ENCODE results near the gene ADAMTS7. TPM values are rescaled to one million over a fixed set of nuclear protein-coding genes. Genes with fewer than 3 reads are reported as not detected.
"Not testable (repeated sequence)": the region's sequence is repeated elsewhere in the genome, so short reads cannot be mapped to it uniquely, and the experiment has no call there.

The ADAMTS7 gene
- total RNA-seq, 1 donor from 2014 or later = 27.4 TPM

DNA sequence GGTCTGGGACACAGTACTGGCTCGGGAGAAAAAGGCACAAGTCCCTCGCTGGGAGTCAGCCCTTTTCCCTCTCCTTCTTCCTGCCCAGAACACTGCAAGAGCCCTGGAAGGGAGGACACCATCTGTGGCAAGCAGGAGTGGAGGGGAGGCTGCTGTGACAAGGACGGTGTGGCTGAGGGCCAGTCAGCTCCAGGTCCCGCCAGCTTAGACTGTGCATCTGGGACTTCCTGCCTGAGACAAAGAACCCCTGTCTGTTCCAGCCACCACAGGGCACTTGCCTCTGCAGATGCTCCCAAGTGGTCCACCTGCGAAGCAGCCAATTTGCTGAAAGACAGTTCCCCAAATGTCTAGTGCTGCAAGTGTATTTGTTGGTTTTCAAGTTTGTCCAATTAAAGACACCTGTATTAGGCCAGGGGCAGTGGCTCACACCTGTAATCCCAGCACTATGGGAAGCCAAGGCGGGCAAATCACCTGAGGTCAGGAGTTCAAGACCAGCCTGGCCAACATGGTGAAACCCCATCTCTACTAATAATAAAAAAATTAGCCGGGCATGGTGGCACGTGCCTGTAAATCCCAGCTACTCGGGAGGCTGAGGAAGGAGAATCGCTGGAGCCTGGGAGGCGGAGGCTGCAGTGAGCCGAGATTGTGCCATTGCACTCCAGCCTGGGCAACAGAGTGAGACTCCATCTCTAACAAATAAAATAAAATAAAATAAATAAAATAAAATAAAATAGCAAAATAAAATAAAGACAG is 41.6 kb downstream of the ADAMTS7 start:
- not testable (repeated sequence) for H3K27me3 ChIP-seq (ENCODE audit: control insufficient read depth, insufficient read depth, low read length); H3K4me3 ChIP-seq (ENCODE audit: low read depth, low read length); DNase-seq (ENCODE audit: low read depth); H3K36me3 ChIP-seq (ENCODE audit: control insufficient read depth, insufficient read depth, low read length)

DNA sequence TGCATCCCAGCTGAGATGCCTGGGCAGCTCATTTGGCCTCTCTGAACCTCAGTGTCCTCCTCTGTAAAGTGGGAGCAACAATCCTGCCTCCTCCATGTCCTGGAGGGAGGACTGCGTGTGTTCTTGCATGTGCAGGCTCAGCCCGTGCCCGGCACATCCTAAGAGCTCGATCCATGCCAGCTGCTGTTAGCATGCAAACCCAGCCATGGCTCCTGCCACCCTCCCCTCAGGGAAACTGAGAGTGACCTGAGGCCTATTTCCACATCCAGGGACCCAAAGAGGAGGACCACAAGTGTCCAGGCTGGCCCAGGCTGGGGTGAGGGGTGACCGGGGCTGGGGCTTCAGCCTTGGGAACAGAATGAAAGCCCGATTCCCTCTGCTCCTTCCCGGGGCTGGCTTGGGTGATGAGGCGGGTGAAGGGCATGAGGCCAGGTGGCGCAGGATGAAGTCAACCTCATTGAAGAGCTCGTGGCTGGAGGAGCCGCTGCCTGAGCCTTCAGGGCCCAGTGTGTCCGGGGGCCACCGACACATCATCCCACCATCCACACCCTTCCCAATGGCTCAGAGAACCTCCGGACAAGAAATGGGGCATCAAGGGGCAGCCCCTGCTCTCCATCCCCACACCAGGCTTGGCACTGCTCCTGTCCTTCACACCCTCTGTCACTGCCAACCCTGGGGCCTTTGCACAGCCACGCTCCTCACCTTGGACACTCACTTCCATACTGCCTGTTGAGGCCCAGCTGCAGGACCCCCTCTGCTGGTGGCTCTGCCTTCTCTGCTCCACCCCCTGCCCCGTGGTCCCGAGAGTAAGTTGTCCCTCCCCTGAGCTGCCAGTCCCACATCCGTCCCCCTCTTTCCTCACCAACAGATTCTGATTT is 42.5 kb downstream of the ADAMTS7 start:
- Histone ChIP-seq H3K4me3 (ENCODE audit: low read depth, low read length) (no peak overlapping the region), H3K36me3 (ENCODE audit: control insufficient read depth, insufficient read depth, low read length) (no peaks in the 10 kb centered on the region), H3K27me3 (ENCODE audit: control insufficient read depth, insufficient read depth, low read length) (no peaks in the 10 kb centered on the region)
- TF ChIP-seq, protein P1, sequence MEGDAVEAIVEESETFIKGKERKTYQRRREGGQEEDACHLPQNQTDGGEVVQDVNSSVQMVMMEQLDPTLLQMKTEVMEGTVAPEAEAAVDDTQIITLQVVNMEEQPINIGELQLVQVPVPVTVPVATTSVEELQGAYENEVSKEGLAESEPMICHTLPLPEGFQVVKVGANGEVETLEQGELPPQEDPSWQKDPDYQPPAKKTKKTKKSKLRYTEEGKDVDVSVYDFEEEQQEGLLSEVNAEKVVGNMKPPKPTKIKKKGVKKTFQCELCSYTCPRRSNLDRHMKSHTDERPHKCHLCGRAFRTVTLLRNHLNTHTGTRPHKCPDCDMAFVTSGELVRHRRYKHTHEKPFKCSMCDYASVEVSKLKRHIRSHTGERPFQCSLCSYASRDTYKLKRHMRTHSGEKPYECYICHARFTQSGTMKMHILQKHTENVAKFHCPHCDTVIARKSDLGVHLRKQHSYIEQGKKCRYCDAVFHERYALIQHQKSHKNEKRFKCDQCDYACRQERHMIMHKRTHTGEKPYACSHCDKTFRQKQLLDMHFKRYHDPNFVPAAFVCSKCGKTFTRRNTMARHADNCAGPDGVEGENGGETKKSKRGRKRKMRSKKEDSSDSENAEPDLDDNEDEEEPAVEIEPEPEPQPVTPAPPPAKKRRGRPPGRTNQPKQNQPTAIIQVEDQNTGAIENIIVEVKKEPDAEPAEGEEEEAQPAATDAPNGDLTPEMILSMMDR (IDR thresholded peaks at IDR 0.05; ENCODE audit: insufficient read depth, low read length, poor library complexity, severe bottlenecking) = no peak
- no peak for DNase-seq (ENCODE audit: low read depth)

- Histone ChIP-seq H3K27me3 (ENCODE audit: control insufficient read depth, insufficient read depth, low read length) (no peaks in the 10 kb centered on the region), H3K36me3 (ENCODE audit: control insufficient read depth, insufficient read depth, low read length) (no peaks in the 10 kb centered on the region), H3K4me3 (ENCODE audit: low read depth, low read length) (no peak overlapping the region)
- TF ChIP-seq, protein P1 (IDR thresholded peaks at IDR 0.05; ENCODE audit: insufficient read depth, low read length, poor library complexity, severe bottlenecking) = no peak
- DNase-seq (ENCODE audit: low read depth) = no peak
These were observed 43.2 kb downstream of the ADAMTS7 start for GRCh38 chr15:78768096-78768495.

DNA sequence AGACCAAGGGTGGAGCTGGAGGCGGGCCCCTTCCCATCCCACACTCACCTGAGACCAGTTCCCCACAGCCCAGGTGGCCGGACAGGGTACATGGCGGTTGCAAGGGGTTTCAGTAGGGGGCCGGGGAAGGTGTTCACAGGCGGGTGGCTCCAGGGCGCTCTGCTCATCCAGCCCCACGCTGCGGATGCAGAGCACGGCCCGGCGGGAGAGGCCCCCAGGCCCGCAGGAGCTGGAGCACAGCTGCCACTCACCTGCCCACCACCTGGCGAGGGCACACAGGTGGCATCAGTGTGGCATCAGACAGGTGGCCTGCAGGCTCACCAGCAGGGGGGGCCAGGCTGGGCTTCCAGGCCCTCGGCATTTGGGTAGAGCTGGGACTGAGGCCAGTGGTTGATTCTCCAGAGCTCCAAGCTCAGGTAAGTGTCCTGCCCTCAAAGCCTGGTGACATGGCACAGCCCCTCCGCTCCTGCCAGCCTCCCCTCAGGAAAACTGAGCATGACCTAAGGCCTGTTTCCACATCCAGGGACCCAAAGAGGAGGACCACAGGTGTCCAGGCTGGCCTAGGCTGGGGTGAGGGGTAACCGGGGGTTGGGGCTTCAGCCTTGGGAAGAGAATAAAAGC is 43.8 kb downstream of the ADAMTS7 start:
- Histone ChIP-seq H3K4me3 (ENCODE audit: low read depth, low read length) (no peak overlapping the region), H3K36me3 (ENCODE audit: control insufficient read depth, insufficient read depth, low read length) (no peaks in the 10 kb centered on the region), H3K27me3 (ENCODE audit: control insufficient read depth, insufficient read depth, low read length) (no peaks in the 10 kb centered on the region)
- TF ChIP-seq, protein P1 (IDR thresholded peaks at IDR 0.05; ENCODE audit: insufficient read depth, low read length, poor library complexity, severe bottlenecking) = no peak
- no peak for DNase-seq (ENCODE audit: low read depth)

GRCh38 chr15:78766641-78767071 is 44.6 kb downstream of the ADAMTS7 start:
- H3K36me3 ChIP-seq (ENCODE audit: control insufficient read depth, insufficient read depth, low read length); H3K4me3 ChIP-seq (ENCODE audit: low read depth, low read length); H3K27me3 ChIP-seq (ENCODE audit: control insufficient read depth, insufficient read depth, low read length); DNase-seq (ENCODE audit: low read depth): not testable (repeated sequence)

DNA sequence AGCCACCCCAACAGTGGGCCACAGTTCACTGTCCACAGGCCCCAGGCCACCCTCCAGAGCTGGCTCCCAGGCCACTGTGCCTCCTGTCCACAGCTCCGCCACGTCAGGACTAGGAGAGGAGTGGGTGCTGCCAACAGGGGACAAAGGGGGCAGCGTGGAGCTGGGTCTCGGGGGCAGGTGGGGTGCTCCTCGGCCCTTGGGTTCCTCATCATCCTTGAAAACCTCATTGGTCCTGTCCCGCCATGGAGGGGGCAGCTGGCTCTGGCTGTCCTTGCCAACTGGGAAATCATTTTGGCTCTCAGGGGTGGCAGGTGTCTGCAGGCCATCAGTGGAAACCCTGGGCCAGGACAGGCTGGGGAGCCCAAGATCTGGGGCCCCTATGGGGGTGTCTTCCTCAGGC is 45.2 kb downstream of the ADAMTS7 start:
- TF ChIP-seq, protein P1 (IDR thresholded peaks at IDR 0.05; ENCODE audit: insufficient read depth, low read length, poor library complexity, severe bottlenecking) = no peak
- Histone ChIP-seq H3K27me3 (ENCODE audit: control insufficient read depth, insufficient read depth, low read length) (no peaks in the 10 kb centered on the region), H3K4me3 (ENCODE audit: low read depth, low read length) (no peak overlapping the region), H3K36me3 (ENCODE audit: control insufficient read depth, insufficient read depth, low read length) (no peaks in the 10 kb centered on the region)
- no peak for DNase-seq (ENCODE audit: low read depth)

GRCh38 chr15:78765154-78765860 is 46.0 kb downstream of the ADAMTS7 start:
- H3K4me3 ChIP-seq (ENCODE audit: low read depth, low read length); DNase-seq (ENCODE audit: low read depth); H3K36me3 ChIP-seq (ENCODE audit: control insufficient read depth, insufficient read depth, low read length); H3K27me3 ChIP-seq (ENCODE audit: control insufficient read depth, insufficient read depth, low read length): not testable (repeated sequence)

DNA sequence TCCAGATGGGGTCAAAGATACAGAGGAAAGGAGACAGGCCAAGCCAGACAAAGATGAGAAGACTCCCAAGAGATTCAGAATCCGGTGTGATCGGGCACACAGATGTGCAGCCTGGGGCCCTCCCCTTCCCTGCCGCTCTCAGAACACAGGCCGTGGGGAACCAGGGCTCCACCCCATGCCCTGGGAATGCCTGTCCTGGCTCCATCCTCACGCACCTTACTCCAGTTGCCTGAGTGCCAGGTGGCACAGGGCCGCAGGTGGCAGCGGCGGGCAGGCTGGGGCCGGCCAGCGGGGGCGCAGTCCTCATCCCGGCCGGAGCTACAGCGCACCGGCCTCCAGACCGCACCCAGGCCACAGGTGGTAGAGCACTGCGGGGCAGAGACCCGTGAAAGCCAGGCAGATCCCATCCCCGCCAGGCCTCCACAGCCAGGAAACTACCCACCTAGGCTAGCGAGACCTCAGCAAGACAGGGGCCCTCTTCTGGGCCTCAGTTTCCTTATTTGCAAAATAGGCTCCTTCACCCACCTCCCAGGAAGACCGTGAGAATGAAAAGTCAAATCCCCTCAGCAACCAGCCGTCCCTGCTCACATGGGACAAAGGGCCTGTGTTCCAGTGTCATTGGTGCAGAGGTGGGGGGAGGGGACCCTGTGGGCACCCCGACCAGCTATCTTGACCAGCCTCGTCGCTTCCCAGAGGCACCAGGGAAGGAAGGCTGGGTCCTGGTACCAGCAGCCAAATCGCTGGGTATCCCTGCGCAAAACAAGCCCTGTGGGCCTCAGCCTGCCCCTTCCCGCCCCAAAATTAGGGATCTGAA is 46.7 kb downstream of the ADAMTS7 start:
- H3K4me3 ChIP-seq (ENCODE audit: low read depth, low read length); DNase-seq (ENCODE audit: low read depth); H3K27me3 ChIP-seq (ENCODE audit: control insufficient read depth, insufficient read depth, low read length); H3K36me3 ChIP-seq (ENCODE audit: control insufficient read depth, insufficient read depth, low read length): not testable (repeated sequence)
